Measurements from ENCODE around the gene ACOXL.
"Not testable (repeated sequence)": the region's sequence is repeated elsewhere in the genome, so short reads cannot be mapped to it uniquely, and the experiment has no call there.

Gene ACOXL

GRCh38 chr2:110732422-110733413 lies at the start of gene ACOXL:
TSS of gene ACOXL (plus strand) at chr2:110732573. CDS start at chr2:110768390, 35,817 bp downstream.
- DNase-seq = no peak

GRCh38 chr2:110682872-110683271 lies 49.5 kb upstream of the ACOXL start:
- no peak for DNase-seq

- DNase-seq = not testable (repeated sequence)
These were observed 44.4 kb upstream of the ACOXL start for GRCh38 chr2:110687775-110688484.

- no peak for DNase-seq
These were observed 43.7 kb upstream of the ACOXL start for GRCh38 chr2:110688594-110689091.

GRCh38 chr2:110690083-110690965 lies 42.0 kb upstream of the ACOXL start:
- no peak for DNase-seq

- no peak for DNase-seq
These were observed 40.6 kb upstream of the ACOXL start for GRCh38 chr2:110691612-110692258.

GRCh38 chr2:110695146-110695898 lies 37.1 kb upstream of the ACOXL start:
- DNase-seq = not testable (repeated sequence)

GRCh38 chr2:110698253-110698652 lies 34.1 kb upstream of the ACOXL start:
- DNase-seq = not testable (repeated sequence)

- DNase-seq = no peak
These were observed 29.6 kb upstream of the ACOXL start for GRCh38 chr2:110702514-110703380.

- no peak for DNase-seq
These were observed 24.9 kb upstream of the ACOXL start for GRCh38 chr2:110707386-110707965.

GRCh38 chr2:110708455-110708854 lies 23.9 kb upstream of the ACOXL start:
- DNase-seq = no peak

- no peak for DNase-seq
These were observed 19.6 kb upstream of the ACOXL start for GRCh38 chr2:110712737-110713136.

- DNase-seq = no peak
These were observed 18.6 kb upstream of the ACOXL start for GRCh38 chr2:110713513-110714362.

GRCh38 chr2:110714452-110715224 lies 17.7 kb upstream of the ACOXL start:
- no peak for DNase-seq

GRCh38 chr2:110716959-110717645 lies 15.3 kb upstream of the ACOXL start:
- DNase-seq = no peak

GRCh38 chr2:110717734-110718133 lies 14.6 kb upstream of the ACOXL start:
- no peak for DNase-seq

GRCh38 chr2:110718382-110718781 lies 14.0 kb upstream of the ACOXL start:
- no peak for DNase-seq
